GDM1 (cell line): Measurements from ENCODE around the gene OR6J1.
"Not testable (repeated sequence)": the region's sequence is repeated elsewhere in the genome, so short reads cannot be mapped to it uniquely, and the experiment has no call there.

Experiments used
- DNase-seq: peaks from one replicate; lab custom pipeline; 2025; lab: John Stamatoyannopoulos, UW

The OR6J1 gene

GRCh38 chr14:22644305-22644635 is at the start of gene OR6J1:
TSS of gene OR6J1 (minus strand) at chr14:22644352. CDS start at chr14:22634811, 9,541 bp downstream.
- no peak for DNase-seq

- DNase-seq: no peak
Observed at GRCh38 chr14:22692194-22692593, 48.0 kb upstream of the OR6J1 start.

- DNase-seq: no peak
Observed at GRCh38 chr14:22691171-22691570, 47.0 kb upstream of the OR6J1 start.

- DNase-seq: no peak
Observed at GRCh38 chr14:22689199-22689598, 45.0 kb upstream of the OR6J1 start.

GRCh38 chr14:22687969-22688368 is 43.8 kb upstream of the OR6J1 start:
- not testable (repeated sequence) for DNase-seq

DNA sequence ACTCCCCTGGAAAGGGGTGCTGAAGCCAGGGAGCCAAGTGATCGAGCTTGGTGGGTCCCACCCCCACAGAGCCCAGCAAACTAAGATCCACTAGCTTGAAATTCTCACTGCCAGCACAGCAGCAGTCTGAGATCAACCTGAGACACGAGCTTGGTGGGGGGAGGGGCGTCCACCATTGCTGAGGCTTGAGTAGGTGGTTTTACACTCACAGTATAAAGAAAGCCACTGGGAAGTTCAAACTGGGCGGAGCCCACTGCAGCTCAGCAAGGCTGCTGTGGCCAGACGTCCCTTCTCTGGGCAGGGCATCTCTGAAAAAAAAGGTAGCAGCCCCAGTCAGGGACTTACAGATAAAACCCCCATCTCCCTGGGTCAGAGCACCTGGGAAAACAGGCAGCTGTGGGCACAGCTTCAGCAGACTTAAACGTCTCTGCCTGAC is 42.0 kb upstream of the OR6J1 start:
- not testable (repeated sequence) for DNase-seq

DNA sequence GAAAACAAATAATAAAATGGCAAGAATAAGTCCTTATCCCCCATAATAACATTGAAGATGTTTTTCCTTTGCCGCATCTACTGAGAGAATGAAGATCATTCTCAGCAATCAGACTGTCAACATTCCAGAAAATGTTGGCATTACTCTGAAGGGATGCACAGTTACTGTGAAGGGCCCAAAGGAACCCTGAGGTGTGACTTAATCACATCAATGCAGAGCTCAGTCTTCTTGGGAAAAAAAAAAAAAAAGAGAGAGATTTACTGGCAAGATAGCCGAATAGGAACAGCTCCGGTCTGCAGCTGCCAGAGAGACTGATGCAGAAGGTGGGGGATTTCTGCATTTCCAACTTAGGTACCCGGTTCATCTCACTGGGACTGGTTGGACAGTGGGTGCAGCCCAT is 41.3 kb upstream of the OR6J1 start:
- no peak for DNase-seq

DNA sequence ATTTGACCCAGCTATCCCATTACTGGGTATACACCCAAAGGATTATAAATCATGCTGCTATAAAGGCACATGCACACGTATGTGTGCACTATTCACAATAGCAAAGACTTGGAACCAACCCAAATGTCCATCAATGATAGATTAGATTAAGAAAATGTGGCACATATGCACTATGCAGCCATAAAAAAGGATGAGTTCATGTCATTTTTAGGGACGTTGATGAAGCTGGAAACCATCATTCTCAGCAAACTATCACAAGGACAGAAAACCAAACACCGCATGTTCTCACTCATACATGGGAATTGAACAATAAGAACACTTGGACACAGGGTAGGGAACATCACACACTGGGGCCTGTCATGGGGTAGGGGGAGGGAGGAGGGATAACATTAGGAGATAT is 39.3 kb upstream of the OR6J1 start:
- DNase-seq: not testable (repeated sequence)

DNA sequence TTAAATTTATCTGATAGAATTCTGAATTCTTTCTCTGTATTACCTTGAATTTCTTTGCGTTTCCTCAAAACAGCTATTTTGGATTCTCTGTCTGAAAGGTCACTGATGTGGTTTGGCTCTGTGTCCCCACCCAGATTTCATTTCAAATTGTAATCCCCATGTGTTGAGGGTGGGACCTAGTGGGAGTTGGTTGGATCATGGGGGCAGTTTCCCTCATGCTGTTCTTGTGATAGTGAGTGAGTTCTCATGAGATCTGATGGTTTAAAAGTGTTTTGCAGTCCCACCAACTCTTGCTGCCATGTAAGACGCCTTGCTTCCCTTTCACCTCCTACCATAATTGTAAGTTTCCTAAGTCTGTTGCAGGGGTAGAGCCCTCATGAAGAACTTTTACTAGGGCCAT is 34.1 kb upstream of the OR6J1 start:
- DNase-seq: no peak

- DNase-seq: not testable (repeated sequence)
Observed at GRCh38 chr14:22677551-22677950, 33.4 kb upstream of the OR6J1 start.

DNA sequence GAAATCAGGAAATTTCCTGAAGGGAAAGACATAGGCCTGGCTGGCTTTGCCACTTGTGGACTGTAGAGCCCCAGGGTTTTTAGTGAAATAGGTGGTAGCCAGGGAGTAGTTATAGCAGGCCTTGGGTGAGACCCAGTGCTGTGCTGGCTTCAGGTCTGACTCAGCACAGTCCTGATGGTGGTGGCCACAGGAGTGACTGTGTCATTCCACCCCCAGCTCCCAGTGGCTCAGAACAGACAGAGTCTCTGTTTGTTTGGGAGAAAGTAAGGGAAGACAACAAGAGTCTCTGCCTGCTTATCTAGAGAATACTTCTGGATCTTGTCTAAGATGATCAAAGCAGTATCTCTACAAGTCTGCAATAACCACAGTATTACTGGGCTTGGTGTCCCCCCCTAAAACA is 27.5 kb upstream of the OR6J1 start:
- no peak for DNase-seq

DNA sequence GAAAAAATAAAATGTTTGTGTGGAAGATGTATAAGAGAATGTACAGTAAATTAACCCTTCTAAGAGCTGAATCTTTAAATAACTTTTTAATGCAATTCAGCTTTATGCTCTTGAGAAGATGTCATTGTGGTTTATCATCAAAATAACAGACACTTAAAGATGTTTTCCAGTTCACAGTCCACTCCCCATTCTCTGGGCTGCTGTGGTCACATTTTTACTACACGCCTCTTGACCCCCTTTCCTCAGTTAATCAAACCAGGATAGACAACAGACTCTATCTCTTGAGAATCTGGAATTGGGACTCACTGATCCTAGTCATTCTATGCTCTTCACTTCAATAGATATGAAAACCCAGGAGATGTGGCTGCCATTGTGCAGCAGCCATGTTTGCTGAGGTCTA is 24.7 kb upstream of the OR6J1 start:
- no peak for DNase-seq

DNA sequence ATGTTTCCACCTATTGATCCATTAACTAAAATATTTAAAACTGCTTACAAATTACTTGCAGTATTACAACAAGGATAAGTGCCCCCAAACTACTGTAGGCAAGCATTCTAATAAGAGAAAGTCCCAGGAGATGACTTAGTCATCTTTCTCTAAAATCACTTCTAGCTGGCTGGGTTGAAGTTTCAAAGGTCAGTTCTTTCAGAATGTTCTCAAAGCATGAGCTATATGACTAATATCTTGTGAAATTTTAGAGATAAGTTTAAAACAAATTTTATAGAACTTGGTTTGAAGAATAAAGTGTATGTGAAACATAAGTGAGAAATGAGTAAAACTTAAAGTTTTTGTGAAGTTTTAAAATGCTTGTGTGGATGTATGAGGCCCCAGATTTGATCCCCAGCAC is 24.3 kb upstream of the OR6J1 start:
- no peak for DNase-seq

DNA sequence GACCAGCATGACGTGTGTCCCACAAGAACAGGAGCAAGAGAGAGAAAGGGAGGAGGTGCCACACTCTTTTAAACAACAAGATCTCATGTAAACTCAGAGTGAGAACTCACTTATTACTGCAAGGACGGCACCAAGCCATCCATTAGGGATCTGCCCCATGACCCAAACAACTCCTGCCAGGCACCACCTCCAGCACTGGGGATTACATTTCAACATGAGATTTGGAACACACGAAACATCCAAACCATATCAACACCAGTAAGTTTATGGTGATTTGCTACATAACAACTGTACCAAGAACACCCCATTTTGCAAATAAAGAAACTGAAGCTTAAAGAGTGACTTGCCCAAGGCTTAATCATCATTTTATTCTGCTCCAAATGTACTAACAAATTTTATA is 23.7 kb upstream of the OR6J1 start:
- no peak for DNase-seq

DNA sequence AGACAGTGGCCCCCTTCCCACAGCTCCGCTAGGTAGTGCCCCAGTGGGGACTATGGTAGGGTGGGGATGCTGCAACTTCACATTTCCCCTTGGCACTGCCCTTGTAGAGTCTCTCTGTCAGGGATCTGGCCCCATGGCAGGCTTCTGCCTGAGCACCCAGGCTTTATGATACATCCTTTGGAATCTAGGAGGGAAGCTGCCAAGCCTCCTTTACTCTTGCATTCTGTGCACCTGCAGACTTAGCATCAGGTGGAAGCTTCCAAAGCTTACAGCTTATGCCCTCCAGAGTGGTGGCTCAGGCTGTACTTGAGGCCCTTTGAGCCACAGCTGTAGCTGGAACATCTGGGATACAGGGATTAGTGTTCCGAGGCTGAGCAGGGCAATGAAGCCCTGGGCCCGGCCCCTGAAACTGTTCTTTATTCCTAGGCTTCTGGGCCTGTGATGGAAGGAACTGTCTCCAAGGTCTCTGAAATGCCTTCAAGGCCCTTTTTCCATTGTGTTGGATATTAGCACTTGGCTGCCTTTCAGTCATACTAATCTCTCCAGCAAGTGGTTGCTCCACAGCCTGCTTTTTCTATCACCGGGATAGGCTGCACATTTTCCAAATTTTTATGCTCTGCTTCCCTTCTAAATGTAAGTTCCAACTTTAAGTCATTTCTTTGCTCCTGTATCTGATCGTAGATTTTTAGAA is 22.2 kb upstream of the OR6J1 start:
- no peak for DNase-seq

- DNase-seq: no peak
Observed at GRCh38 chr14:22664261-22664660, 20.1 kb upstream of the OR6J1 start.

GRCh38 chr14:22660654-22661053 is 16.5 kb upstream of the OR6J1 start:
- no peak for DNase-seq

DNA sequence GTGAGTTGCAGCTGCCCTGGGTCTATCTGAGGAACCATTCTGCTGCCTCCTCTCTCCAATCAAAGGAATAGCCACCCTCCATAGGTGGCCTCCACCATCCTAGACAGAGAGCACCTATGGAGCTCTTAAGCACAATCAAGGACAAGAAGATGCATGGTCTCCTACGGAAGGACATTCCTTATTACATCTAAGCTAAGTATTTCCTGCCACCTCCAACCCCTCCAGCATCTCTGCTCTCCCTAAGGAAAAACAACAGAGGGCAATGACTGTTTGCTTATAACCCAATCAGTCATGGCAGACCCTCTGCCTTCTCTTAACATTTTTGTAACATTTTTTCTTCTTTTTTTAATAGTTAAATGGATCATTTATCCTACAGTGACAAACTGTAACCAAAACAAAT is 14.8 kb upstream of the OR6J1 start:
- no peak for DNase-seq

DNA sequence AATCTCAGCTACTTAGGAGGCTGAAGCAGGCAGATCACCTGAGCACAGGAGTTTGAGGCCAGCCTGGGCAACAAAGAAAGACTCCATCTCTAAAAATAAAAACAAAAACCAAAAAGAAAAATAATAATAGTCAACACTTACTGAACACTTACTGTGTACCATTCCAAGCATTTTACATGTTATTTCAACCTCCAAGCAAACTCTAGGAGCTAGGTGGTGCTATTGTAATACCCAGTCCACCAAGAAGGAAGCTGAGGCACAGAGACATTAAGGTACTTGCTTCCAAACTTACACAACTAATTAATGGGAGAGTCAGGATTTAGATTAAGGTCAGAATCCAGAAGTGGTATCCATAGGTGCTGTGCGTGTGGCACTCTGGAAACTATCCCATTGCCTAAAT is 13.7 kb upstream of the OR6J1 start:
- DNase-seq: no peak

DNA sequence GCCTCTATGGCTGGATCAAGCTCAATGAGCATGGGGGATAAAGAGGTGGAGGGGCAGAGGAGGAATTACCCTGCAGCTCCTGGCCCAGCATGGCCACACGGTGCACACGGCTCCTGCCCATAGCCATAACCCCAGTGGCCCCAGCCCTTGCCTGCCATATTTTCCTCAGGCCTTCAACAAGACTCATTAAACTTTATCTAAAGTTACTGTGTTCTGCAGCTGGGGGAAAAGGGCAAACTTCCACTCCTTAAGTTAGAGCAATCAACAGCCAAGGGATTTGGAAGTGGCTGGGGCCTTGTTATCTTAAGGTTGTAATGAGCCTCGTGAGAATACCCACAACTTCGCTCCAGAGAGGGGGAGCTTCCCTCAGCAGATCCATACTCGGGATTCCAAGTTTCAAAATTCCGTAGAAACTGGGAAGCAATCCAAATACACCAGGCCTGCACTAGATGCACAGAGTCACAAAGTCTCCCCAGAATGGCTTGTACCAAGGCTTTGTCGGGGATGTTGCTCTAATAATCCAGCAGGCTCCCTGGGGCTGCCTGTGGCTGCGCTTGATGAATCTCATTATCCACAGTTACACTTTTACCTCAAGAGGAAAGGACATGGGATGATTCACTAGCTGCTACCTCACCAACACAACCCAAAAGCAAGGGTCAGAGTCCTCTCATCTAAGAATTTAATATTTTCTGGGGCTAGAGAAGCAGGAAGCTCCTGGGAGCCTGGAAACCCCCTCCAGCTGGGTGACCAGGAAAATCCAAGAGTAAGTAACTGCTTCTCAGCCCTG is 13.0 kb upstream of the OR6J1 start:
- no peak for DNase-seq

- DNase-seq: no peak
Observed at GRCh38 chr14:22656226-22656625, 12.1 kb upstream of the OR6J1 start.

GRCh38 chr14:22653012-22653621 is 9.0 kb upstream of the OR6J1 start:
- peak; percentile 56 for DNase-seq

DNA sequence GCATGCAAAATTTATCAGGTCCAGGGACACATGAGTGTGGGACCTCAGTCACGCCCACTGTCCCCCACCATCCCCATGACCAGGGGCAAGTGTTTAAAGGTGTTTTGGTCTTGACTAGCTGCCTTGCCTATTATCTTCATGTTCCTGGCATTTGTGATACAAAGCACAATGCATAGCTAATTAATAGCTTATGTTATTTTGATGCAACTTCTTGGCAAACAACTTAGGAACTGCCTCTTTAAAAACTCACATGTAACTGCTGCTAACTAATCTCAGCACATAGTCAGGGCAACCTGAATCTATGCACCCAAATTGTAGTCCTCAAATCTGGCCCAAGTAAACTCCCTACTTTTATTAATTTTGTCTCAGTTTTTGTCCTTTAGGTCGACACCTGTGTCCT is 7.4 kb upstream of the OR6J1 start:
- no peak for DNase-seq
